ENCODE measurements around the gene PFN4.
A peak's percentile ranks its signal among the peaks of the same experiment; 100 is the strongest.
"Not testable (repeated sequence)": the region's sequence is repeated elsewhere in the genome, so short reads cannot be mapped to it uniquely, and the experiment has no call there.

Gene PFN4

DNA sequence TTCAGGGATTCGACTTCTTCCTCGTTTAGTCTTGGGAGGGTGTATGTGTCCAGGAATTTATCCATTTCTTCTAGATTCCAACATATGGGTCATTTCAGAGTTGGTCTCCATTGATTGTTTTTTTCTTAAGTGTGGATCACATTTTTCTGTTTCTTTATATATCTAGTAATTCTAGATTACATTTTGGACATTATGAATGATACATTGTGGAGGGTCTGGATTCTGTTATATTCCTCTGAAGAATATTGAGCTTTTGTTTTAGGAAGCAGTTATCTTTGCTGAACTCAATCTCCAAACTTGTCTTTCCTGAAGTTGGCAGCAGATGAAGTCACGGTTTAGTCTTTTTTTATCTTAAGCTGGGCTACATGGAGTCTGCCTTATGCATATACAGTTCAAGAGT lies 9.4 kb upstream of the PFN4 start:
- H3K36me3 Mint-ChIP-seq (ENCODE audit: low read depth) = peaks cover 20% of the 10 kb centered on the region
- peaks cover 16% of the 10 kb centered on the region for H3K9me3 Mint-ChIP-seq
- H3K4me3 Mint-ChIP-seq = no peak overlapping the region
- H3K4me1 Mint-ChIP-seq (ENCODE audit: low read depth) = no peaks in the 10 kb centered on the region
- no peaks in the 10 kb centered on the region for H3K27me3 Mint-ChIP-seq
- no peak overlapping the region for H3K27ac Mint-ChIP-seq
- intact Hi-C loops (cut with micrococcal nuclease) = no loop called here

- Mint-ChIP-seq H3K27me3 (no peaks in the 10 kb centered on the region), H3K36me3 (ENCODE audit: low read depth) (peaks cover 12% of the 10 kb centered on the region), H3K4me1 (ENCODE audit: low read depth) (peaks cover 7% of the 10 kb centered on the region), H3K4me3 (no peak overlapping the region), H3K9me3 (no peaks in the 10 kb centered on the region), H3K27ac (no peak overlapping the region)
- intact Hi-C loops (cut with micrococcal nuclease) = no loop called here
Measured at GRCh38 chr2:24125956-24126355, 2.8 kb upstream of the PFN4 start.

GRCh38 chr2:24123922-24124580 lies 917 bp upstream of the PFN4 start:
- intact Hi-C loops (cut with micrococcal nuclease) = loop anchor here (1.0 to 5.0 kb wide), 2 partner anchors 38 to 40 kb away; partner anchors contain the start of gene TP53I3
- no peaks in the 10 kb centered on the region for H3K9me3 Mint-ChIP-seq
- no peaks in the 10 kb centered on the region for H3K27me3 Mint-ChIP-seq
- H3K27ac Mint-ChIP-seq = peak overlapping the region; percentile 89
- H3K4me3 Mint-ChIP-seq = peak overlapping the region; percentile 82
- H3K4me1 Mint-ChIP-seq (ENCODE audit: low read depth) = peaks cover 7% of the 10 kb centered on the region
- peaks cover 12% of the 10 kb centered on the region for H3K36me3 Mint-ChIP-seq (ENCODE audit: low read depth)

DNA sequence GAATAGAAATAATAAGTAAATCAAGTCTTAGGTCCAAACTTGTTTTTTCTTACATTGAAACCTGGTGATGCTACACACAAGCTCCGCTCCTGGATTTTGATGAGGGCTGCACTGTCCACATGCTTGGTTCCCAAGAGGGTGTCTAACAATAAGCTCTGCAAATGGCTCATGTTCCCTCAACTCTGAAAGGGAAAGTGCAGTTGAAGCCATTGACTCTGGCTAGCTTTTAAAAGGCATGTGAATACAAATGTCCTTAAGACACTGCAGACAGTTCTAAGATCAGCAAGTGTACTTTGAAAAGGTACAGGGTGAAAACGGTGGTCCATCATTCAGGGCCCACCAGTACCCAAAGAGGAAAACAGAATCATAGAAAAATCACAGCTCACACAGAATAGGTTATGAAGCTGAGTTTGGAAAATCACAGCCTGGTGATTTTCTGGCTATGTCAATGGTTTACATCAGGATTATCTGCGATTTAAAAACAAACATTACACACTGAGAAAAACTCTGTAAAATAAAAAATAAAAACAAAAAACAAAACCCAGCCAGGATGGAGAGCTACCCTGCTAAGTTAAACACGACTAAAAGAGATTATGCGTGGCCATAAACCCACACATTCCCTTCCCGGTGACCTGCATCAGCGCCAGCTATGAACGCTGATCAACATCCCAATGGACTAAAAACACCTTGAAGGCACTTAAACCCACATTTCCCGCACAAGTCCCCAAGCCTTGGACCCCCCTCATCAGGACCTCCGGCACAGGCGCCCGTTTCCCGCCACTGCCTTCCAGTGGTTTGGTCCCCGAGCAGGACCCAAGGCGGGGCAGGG lies 554 bp downstream of the PFN4 start:
- Mint-ChIP-seq H3K27me3 (no peaks in the 10 kb centered on the region), H3K36me3 (ENCODE audit: low read depth) (peaks cover 5% of the 10 kb centered on the region), H3K4me3 (peak overlapping the region; percentile 82), H3K27ac (peak overlapping the region; percentile 89), H3K9me3 (no peaks in the 10 kb centered on the region), H3K4me1 (ENCODE audit: low read depth) (peaks cover 7% of the 10 kb centered on the region)
- intact Hi-C loops (cut with micrococcal nuclease) = loop anchor here (1.0 to 5.0 kb wide), 2 partner anchors 38 to 40 kb away; partner anchors contain the start of gene TP53I3

GRCh38 chr2:24121469-24121868 lies 1.7 kb downstream of the PFN4 start:
- H3K9me3 Mint-ChIP-seq = no peaks in the 10 kb centered on the region
- H3K36me3 Mint-ChIP-seq (ENCODE audit: low read depth) = peaks cover 12% of the 10 kb centered on the region
- H3K4me3 Mint-ChIP-seq = no peak overlapping the region
- H3K27ac Mint-ChIP-seq = no peak overlapping the region
- peaks cover 7% of the 10 kb centered on the region for H3K4me1 Mint-ChIP-seq (ENCODE audit: low read depth)
- intact Hi-C loops (cut with micrococcal nuclease) = loop anchor here (5.0 kb wide), 1 partner anchor 41 kb away; no protein-coding TSS in a partner anchor
- no peaks in the 10 kb centered on the region for H3K27me3 Mint-ChIP-seq

DNA sequence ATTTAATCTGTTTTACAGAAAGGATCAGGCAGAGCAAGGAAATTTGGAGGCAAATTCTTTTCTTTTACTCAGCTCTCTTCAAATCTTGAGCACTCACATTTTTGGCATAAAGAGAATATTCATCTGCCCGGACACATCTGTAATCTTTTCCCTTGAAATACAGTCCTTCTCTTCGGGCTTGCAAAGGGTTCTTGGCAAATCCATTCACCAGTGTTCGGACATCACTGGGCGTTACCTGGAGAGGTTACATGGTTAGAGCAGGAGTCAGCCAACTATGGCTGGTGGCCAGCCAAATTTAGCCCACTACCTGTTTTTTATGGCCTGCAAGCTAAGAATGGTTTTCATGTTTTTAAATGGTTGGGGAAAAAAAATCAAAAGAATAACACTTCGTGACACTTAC lies 2.1 kb downstream of the PFN4 start:
- H3K4me1 Mint-ChIP-seq (ENCODE audit: low read depth) = peaks cover 7% of the 10 kb centered on the region
- no peak overlapping the region for H3K27ac Mint-ChIP-seq
- intact Hi-C loops (cut with micrococcal nuclease) = loop anchor here (5.0 kb wide), 1 partner anchor 41 kb away; no protein-coding TSS in a partner anchor
- H3K36me3 Mint-ChIP-seq (ENCODE audit: low read depth) = peaks cover 12% of the 10 kb centered on the region
- H3K9me3 Mint-ChIP-seq = no peaks in the 10 kb centered on the region
- no peaks in the 10 kb centered on the region for H3K27me3 Mint-ChIP-seq
- no peak overlapping the region for H3K4me3 Mint-ChIP-seq

DNA sequence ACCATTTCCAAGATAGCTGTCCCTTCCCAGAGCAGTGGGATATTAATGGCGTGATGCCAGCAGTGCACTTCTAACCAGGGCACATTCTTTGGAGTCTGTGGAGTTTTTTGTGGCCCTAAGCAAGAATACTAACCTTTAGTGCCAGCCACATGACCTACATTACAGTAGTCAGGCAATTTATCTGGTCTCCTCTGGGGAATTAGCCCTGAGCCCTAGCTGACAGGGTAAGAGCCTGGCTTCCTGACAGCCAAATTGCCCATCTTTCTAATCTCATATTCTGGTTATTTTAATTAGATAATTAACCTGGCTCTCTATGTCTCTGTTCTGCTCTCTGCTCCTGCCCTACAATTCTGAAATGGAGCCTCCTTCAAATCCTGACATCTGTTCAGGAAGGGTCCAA lies 5.2 kb downstream of the PFN4 start:
- Mint-ChIP-seq H3K36me3 (ENCODE audit: low read depth) (peaks cover 21% of the 10 kb centered on the region), H3K9me3 (no peaks in the 10 kb centered on the region), H3K27ac (no peak overlapping the region), H3K4me3 (no peak overlapping the region), H3K4me1 (ENCODE audit: low read depth) (no peaks in the 10 kb centered on the region), H3K27me3 (no peaks in the 10 kb centered on the region)
- intact Hi-C loops (cut with micrococcal nuclease) = no loop called here

- H3K27ac Mint-ChIP-seq = no peak overlapping the region
- peaks cover 25% of the 10 kb centered on the region for H3K36me3 Mint-ChIP-seq (ENCODE audit: low read depth)
- intact Hi-C loops (cut with micrococcal nuclease) = no loop called here
- no peaks in the 10 kb centered on the region for H3K27me3 Mint-ChIP-seq
- H3K9me3 Mint-ChIP-seq = no peaks in the 10 kb centered on the region
- no peaks in the 10 kb centered on the region for H3K4me1 Mint-ChIP-seq (ENCODE audit: low read depth)
- H3K4me3 Mint-ChIP-seq = no peak overlapping the region
Measured at GRCh38 chr2:24115057-24115456, 8.1 kb downstream of the PFN4 start.

GRCh38 chr2:24111407-24111901 lies 11.7 kb downstream of the PFN4 start:
- Mint-ChIP-seq H3K4me1 (ENCODE audit: low read depth) (no peaks in the 10 kb centered on the region), H3K27me3 (no peaks in the 10 kb centered on the region), H3K36me3 (ENCODE audit: low read depth) (peaks cover 17% of the 10 kb centered on the region), H3K27ac (no peak overlapping the region), H3K4me3 (no peak overlapping the region), H3K9me3 (peaks cover 28% of the 10 kb centered on the region)
- intact Hi-C loops (cut with micrococcal nuclease) = no loop called here

GRCh38 chr2:24110660-24111303 lies 12.4 kb downstream of the PFN4 start:
- intact Hi-C loops (cut with micrococcal nuclease) = no loop called here
- no peak overlapping the region for H3K27ac Mint-ChIP-seq

GRCh38 chr2:24109431-24109830 lies 13.7 kb downstream of the PFN4 start:
- H3K27me3 Mint-ChIP-seq; H3K4me1 Mint-ChIP-seq (ENCODE audit: low read depth); intact Hi-C loops (cut with micrococcal nuclease); H3K27ac Mint-ChIP-seq; H3K4me3 Mint-ChIP-seq: not testable (repeated sequence)
- Mint-ChIP-seq H3K9me3 (peaks cover 39% of the 10 kb centered on the region), H3K36me3 (ENCODE audit: low read depth) (peaks cover 30% of the 10 kb centered on the region)

More at GRCh38 chr2:24110660-24111303, 12.4 kb downstream of the PFN4 start:
- peaks cover 31% of the 10 kb centered on the region for H3K9me3 Mint-ChIP-seq
- no peaks in the 10 kb centered on the region for H3K4me1 Mint-ChIP-seq (ENCODE audit: low read depth)
- H3K4me3 Mint-ChIP-seq = no peak overlapping the region
- H3K36me3 Mint-ChIP-seq (ENCODE audit: low read depth) = peaks cover 17% of the 10 kb centered on the region
- no peaks in the 10 kb centered on the region for H3K27me3 Mint-ChIP-seq

- H3K27ac Mint-ChIP-seq = no peak overlapping the region
- peaks cover 29% of the 10 kb centered on the region for H3K36me3 Mint-ChIP-seq (ENCODE audit: low read depth)
- peaks cover 39% of the 10 kb centered on the region for H3K9me3 Mint-ChIP-seq
- H3K4me3 Mint-ChIP-seq = no peak overlapping the region
- intact Hi-C loops (cut with micrococcal nuclease) = no loop called here
- H3K4me1 Mint-ChIP-seq (ENCODE audit: low read depth) = no peaks in the 10 kb centered on the region
- no peaks in the 10 kb centered on the region for H3K27me3 Mint-ChIP-seq
Measured at GRCh38 chr2:24107336-24107735, 15.8 kb downstream of the PFN4 start.

- Mint-ChIP-seq H3K27ac (no peak overlapping the region), H3K9me3 (peaks cover 39% of the 10 kb centered on the region), H3K4me1 (ENCODE audit: low read depth) (no peaks in the 10 kb centered on the region), H3K27me3 (no peaks in the 10 kb centered on the region), H3K4me3 (no peak overlapping the region), H3K36me3 (ENCODE audit: low read depth) (peaks cover 29% of the 10 kb centered on the region)
- intact Hi-C loops (cut with micrococcal nuclease) = no loop called here
Measured at GRCh38 chr2:24106786-24107185, 16.3 kb downstream of the PFN4 start.

DNA sequence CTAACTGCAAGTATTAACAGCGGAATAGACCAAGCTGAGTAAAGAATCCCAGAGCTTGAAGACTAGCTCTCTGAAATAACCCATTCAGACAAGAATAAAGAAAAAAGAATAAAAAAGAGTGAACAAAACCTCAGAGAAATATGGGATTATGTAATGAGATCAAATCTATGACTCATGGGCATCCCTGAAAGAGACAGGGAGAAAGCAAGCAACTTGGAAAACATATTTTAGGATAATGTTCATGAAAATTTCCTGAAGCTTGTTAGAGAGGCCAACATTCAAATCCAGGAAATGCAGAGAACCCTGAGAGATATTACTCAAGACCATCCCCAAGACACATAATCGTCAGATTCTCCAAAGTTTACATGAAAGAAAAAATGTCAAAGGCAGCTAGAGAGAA lies 17.3 kb downstream of the PFN4 start:
- H3K4me3 Mint-ChIP-seq = no peak overlapping the region
- H3K36me3 Mint-ChIP-seq (ENCODE audit: low read depth) = peaks cover 31% of the 10 kb centered on the region
- no peak overlapping the region for H3K27ac Mint-ChIP-seq
- H3K9me3 Mint-ChIP-seq = peaks cover 39% of the 10 kb centered on the region
- no peaks in the 10 kb centered on the region for H3K27me3 Mint-ChIP-seq
- intact Hi-C loops (cut with micrococcal nuclease) = no loop called here
- no peaks in the 10 kb centered on the region for H3K4me1 Mint-ChIP-seq (ENCODE audit: low read depth)

Data from dendritic cell treated with granulocyte-macrophage colony-stimulating factor and Interleukin-4, amounts not matched to agents 40 ng/mL and 50 ng/mL, for 4 days (primary cell).